DMS 273 treated with DMSO at 0.1 percent for 48 hours (cell line): ENCODE measurements around the gene CARMIL3.
A peak's percentile ranks its signal among the peaks of the same experiment; 100 is the strongest.

ENCODE experiments used
- DNase-seq: peaks from one replicate; lab custom pipeline; 2025; lab: John Stamatoyannopoulos, UW

Gene CARMIL3

GRCh38 chr14:24077086-24077485 is 25.3 kb downstream of the CARMIL3 start:
- no peak for DNase-seq

- DNase-seq: no peak
Observed at GRCh38 chr14:24078146-24078545, 26.3 kb downstream of the CARMIL3 start.

GRCh38 chr14:24079491-24080141 is 27.8 kb downstream of the CARMIL3 start:
- DNase-seq: peak; percentile 97

GRCh38 chr14:24080142-24080530 is 28.3 kb downstream of the CARMIL3 start:
- DNase-seq: no peak

- DNase-seq: peak; percentile 51
Observed at GRCh38 chr14:24080888-24081738, 29.3 kb downstream of the CARMIL3 start.

- no peak for DNase-seq
Observed at GRCh38 chr14:24081739-24082211, 30.0 kb downstream of the CARMIL3 start.

- no peak for DNase-seq
Observed at GRCh38 chr14:24082411-24083080, 30.7 kb downstream of the CARMIL3 start.

- no peak for DNase-seq
Observed at GRCh38 chr14:24083462-24083861, 31.7 kb downstream of the CARMIL3 start.

GRCh38 chr14:24084440-24084839 is 32.6 kb downstream of the CARMIL3 start:
- no peak for DNase-seq

GRCh38 chr14:24085215-24085614 is 33.4 kb downstream of the CARMIL3 start:
- no peak for DNase-seq

- DNase-seq: no peak
Observed at GRCh38 chr14:24086193-24086955, 34.6 kb downstream of the CARMIL3 start.

GRCh38 chr14:24087004-24087403 is 35.2 kb downstream of the CARMIL3 start:
- DNase-seq: no peak

- DNase-seq: no peak
Observed at GRCh38 chr14:24088095-24088494, 36.3 kb downstream of the CARMIL3 start.

GRCh38 chr14:24089890-24090289 is 38.1 kb downstream of the CARMIL3 start:
- DNase-seq: no peak

- DNase-seq: no peak
Observed at GRCh38 chr14:24092110-24092504, 40.3 kb downstream of the CARMIL3 start.

- no peak for DNase-seq
Observed at GRCh38 chr14:24092505-24093206, 40.8 kb downstream of the CARMIL3 start.

GRCh38 chr14:24093207-24093900 is 41.5 kb downstream of the CARMIL3 start:
- no peak for DNase-seq

GRCh38 chr14:24093901-24094840 is 42.4 kb downstream of the CARMIL3 start, which contains the start of gene PCK2:
TSS of gene PCK2 (plus strand) at chr14:24094311. CDS start at chr14:24094406, 95 bp downstream.
- peak; percentile 73 for DNase-seq

GRCh38 chr14:24094841-24095270 is 43.0 kb downstream of the CARMIL3 start:
- no peak for DNase-seq
